GM21717 (cell line): Measurements from ENCODE around the gene STX19.
A peak's percentile ranks its signal among the peaks of the same experiment; 100 is the strongest.
"Not testable (repeated sequence)": the region's sequence is repeated elsewhere in the genome, so short reads cannot be mapped to it uniquely, and the experiment has no call there.

ENCODE experiments used
- ATAC-seq: cut with Tn5 transposase; IDR thresholded peaks from one replicate; pipeline ENCODE4 v1.9.1; 2021; ENCODE audit warnings: mild to moderate bottlenecking, moderate library complexity; ENCODE audit not compliant: unreplicated experiment

STX19 gene, protein sequence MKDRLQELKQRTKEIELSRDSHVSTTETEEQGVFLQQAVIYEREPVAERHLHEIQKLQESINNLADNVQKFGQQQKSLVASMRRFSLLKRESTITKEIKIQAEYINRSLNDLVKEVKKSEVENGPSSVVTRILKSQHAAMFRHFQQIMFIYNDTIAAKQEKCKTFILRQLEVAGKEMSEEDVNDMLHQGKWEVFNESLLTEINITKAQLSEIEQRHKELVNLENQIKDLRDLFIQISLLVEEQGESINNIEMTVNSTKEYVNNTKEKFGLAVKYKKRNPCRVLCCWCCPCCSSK

GRCh38 chr3:94028093-94028837 lies at the start of gene STX19:
TSS of gene STX19 (minus strand) at chr3:94028597. CDS start at chr3:94015269, 13,328 bp downstream.
- no peak for ATAC-seq

GRCh38 chr3:94076055-94076454 lies 47.7 kb upstream of the STX19 start:
- no peak for ATAC-seq

DNA sequence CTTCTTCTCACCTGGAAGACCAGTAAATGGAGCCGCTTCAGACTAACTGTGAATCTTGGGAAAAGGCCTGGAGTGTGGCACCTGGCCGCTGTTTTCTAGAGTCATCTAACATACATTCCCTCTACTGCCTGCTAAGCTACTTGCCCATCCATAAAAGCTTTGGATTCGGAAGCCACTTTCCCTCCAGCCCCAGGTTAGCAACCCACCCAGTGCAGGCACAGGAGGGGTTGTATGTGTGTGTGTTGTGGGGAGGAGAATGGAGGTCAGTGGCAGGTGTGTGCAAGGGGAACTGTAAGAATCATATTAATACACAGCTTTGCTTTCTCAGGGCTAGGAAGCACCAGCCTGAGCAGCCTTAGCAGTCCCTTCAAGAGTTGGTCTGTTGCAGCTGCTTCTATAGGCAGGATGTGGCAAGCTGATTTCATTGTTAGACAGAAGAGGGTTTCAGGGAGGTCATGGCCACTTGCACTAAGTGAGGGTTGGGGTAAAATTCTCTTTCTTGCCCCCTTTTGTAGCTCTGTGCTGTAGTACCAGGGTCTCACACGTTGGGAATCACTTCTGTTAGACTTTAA lies 43.4 kb upstream of the STX19 start:
- peak; percentile 50 for ATAC-seq

DNA sequence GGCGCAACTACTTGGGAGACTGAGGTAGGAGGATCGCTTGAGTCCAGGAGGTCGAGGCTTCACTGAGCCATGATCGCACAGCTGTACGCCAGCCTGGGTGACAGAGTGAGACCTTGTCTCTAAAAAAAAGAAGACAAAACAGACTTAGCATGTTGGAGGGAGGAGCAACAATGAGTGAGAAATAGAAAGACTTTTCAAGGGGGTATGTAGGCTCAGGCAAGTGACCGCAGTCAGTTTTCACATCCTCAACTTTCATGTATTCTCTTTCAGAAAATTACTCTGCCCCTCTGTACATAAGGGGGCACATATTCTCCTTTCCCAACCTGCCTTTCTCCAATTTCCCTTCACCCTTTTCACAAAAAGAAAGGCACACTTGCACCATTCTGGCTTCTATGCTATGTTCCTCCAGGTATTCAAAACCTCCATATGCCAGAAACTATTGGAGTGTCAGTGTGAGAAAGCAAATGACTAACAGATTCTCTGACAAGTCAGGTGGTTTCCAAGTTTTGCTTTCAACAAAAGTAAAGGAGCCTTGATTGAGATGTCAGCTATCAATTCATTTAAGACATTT lies 42.0 kb upstream of the STX19 start:
- ATAC-seq, result peak; percentile 58

DNA sequence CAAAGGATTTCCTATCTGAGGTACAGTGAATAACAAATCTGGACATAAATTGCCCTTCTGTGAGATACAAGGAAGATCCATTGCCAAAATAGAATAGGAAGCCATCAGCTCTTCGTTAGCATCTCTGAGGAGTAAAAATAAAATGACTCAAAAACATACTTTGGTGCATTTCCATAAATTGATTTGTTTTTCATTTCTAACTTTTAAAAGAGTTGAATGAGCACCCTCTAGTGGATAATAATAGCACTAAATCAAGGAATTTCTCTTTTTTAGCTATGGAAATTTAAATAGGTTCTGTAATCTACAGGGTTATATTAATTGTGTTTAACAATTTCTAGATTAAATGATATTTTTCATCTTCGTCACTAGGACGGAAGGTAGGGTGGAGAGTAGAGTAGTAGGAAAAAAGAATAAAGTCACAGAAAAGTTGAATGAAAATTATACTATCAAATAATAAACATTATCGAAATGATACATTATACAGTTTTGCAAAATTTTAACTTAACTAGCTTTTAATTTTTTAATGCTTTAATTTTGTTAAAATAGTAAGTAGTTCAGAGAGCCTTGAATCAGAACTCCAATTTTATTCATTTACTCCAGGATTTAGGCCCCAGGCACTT lies 40.9 kb upstream of the STX19 start:
- no peak for ATAC-seq

GRCh38 chr3:94066506-94067500 lies 38.4 kb upstream of the STX19 start:
- ATAC-seq, result no peak

- ATAC-seq, result no peak
Observed at GRCh38 chr3:94065819-94066480, 37.6 kb upstream of the STX19 start.

GRCh38 chr3:94065122-94065521 lies 36.7 kb upstream of the STX19 start:
- ATAC-seq, result no peak

- no peak for ATAC-seq
Observed at GRCh38 chr3:94064243-94064860, 36.0 kb upstream of the STX19 start.

DNA sequence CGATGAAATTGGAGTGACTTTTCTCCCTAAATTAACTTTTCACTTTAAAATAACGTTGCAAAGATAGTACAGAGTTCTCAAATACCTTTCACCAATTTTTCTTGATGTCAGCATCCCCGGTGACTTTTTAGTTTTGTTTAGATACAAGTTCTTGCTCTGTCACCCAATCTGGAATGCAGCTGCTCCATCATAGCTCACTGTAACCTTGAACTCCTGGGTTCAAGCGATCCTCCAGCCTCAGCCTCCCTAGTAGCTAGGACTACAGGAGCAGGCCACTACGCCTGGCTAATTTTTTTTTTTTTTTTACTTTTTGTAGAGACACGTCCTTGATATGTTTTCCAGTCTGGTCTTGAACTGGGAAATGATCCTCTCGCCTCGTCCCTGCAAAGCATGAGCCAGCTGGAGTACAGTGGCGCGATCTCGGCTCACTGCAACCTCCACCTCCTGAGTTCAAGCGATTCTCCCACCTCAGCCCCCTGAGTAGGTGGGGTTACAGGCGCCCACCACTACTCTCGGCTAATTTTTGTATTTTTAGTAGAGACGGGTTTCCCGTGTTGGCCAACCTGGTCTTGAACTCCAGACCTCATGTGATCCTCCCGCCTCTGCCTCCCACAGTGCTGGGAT lies 35.2 kb upstream of the STX19 start:
- no peak for ATAC-seq

GRCh38 chr3:94062513-94063404 lies 34.4 kb upstream of the STX19 start, which contains the start of the genes DHFR2 and NSUN3:
TSS of gene DHFR2 (minus strand) at chr3:94062916. CDS start at chr3:94061511, 1,405 bp downstream.
TSS of gene NSUN3 (plus strand) at chr3:94063061. CDS start at chr3:94063127, 66 bp downstream.
- ATAC-seq, result peak; percentile 96

- ATAC-seq, result no peak
Observed at GRCh38 chr3:94061297-94061696, 32.9 kb upstream of the STX19 start.

GRCh38 chr3:94050546-94050945 lies 22.1 kb upstream of the STX19 start:
- no peak for ATAC-seq

DNA sequence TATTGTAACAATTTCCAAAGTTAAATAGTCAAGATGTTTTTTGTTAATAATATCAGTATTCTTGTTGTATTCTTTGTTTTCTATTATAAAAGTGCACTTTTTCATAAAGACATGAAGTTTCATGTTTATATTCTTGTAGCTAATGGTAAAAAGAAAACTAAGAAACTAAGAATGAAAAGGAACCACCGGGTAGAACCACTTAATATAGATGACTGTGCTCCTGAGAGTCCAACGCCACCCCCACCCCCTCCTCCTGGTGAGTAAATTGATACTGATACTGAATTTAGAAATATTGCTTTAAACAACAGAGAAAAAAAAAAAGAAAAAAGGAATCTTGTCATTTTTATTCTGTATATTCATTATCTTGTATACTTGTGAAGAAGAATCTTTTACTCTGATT lies 20.9 kb upstream of the STX19 start:
- no peak for ATAC-seq

- no peak for ATAC-seq
Observed at GRCh38 chr3:94046533-94046932, 18.1 kb upstream of the STX19 start.

GRCh38 chr3:94044100-94044936 lies 15.9 kb upstream of the STX19 start:
- ATAC-seq, result not testable (repeated sequence)
